CD4-positive, alpha-beta T cell treated with Interleukin-1 beta for 1 hour (primary cell): ENCODE data around the gene RUVBL1.

Experiments
- DNase-seq, 2 donors: peaks; one replicate each; pipeline ENCODE4 v3.0.0-alpha.2; 2020 to 2022

RUVBL1 gene

DNA sequence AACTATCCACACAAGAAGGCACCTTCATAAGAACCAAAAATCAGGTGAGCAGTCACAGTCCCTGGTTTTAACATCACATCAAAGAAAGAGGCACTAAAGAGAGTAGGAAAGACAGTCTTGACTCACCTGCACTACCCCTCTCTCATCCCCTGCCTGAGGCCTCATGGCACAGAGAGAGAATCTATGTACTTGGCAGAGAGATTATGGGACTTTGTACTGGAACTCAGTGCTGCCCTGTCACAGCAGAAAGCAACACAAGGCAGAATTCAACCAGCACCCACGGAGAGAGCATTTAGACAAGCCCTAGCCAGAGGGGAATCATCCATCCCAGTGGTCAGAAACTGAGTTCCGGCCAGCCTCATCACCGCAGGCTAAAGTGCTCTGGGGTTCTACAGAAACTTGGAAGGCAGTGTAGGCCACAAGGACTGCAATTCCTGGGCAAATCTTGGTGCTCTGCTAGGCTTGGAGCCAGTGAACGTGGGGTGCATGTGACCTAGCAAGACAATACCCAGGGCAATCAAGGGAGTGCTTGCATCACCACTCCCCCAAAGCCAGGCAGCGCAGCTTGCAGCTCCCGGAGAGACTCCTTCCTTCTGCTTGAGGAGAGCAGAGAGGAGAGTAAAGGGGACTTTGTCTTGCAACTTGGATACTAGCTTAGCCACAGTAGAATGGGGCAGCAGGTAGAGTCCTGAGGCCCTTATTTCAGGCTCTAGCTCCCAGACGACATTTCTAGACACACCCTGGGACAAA is 8.5 kb upstream of the RUVBL1 start:
- DNase-seq, result no peak

DNA sequence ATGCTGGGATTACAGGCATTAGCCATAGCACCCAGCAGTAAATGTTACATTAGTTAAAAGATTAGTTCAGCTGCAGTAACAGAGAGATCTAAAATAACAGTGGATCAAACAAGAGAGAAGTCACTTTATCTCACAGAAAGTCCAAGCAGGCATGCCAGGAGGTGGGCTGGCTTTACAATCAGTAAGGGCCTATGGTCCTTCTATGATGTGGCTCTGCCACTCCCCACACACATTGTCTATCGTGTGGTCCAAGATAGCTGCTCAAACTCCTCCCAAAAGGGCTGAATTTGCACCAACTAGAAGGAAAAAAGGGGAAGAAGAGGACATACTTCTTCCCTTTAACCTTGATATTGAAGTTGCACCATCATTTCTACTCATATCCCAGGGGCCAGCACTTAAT is 4.6 kb upstream of the RUVBL1 start:
- DNase-seq, result no peak

- no peak for DNase-seq
Measured at GRCh38 chr3:128127236-128127635, 3.6 kb upstream of the RUVBL1 start.

- DNase-seq, result no peak
Measured at GRCh38 chr3:128123156-128123537, 465 bp downstream of the RUVBL1 start.

- no peak for DNase-seq
Measured at GRCh38 chr3:128122013-128122412, 1.6 kb downstream of the RUVBL1 start.

GRCh38 chr3:128113817-128114794 is 9.5 kb downstream of the RUVBL1 start:
- DNase-seq, result peak in 1 of 2 donors; percentile 7

- DNase-seq, result peak; percentile 49 to 72
Measured at GRCh38 chr3:128112357-128112968, 11.1 kb downstream of the RUVBL1 start.

GRCh38 chr3:128111147-128111546 is 12.5 kb downstream of the RUVBL1 start:
- DNase-seq, result no peak

- DNase-seq, result no peak
Measured at GRCh38 chr3:128107834-128108233, 15.8 kb downstream of the RUVBL1 start.

GRCh38 chr3:128103136-128103676 is 20.4 kb downstream of the RUVBL1 start:
- no peak for DNase-seq

GRCh38 chr3:128100638-128101037 is 23.0 kb downstream of the RUVBL1 start:
- no peak for DNase-seq

- no peak for DNase-seq
Measured at GRCh38 chr3:128100161-128100560, 23.5 kb downstream of the RUVBL1 start.

- DNase-seq, result no peak
Measured at GRCh38 chr3:128098234-128098633, 25.4 kb downstream of the RUVBL1 start.

DNA sequence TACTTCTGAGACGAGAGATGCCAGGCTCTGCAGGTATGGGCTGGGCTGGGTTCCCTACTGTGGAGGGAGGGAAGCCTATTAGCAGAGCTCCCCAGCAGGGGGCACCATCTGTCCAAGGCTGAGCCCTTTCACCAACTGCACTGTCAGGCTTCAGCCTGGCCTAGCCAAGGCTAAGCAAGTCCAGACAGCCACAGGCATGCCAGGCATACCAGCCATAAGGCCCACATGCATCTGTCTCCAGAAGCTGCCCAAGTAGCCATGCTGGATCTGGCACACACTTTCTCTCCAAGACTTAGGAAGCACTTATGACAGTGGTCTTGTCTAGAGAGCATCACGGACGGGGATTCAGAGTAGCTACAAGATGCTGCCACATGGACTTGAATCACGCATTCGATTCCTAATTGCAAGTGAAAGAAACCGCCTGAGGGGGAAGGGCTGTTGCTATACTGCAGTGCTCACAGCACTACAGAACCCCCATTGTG is 28.3 kb downstream of the RUVBL1 start:
- peak; percentile 75 to 81 for DNase-seq

DNA sequence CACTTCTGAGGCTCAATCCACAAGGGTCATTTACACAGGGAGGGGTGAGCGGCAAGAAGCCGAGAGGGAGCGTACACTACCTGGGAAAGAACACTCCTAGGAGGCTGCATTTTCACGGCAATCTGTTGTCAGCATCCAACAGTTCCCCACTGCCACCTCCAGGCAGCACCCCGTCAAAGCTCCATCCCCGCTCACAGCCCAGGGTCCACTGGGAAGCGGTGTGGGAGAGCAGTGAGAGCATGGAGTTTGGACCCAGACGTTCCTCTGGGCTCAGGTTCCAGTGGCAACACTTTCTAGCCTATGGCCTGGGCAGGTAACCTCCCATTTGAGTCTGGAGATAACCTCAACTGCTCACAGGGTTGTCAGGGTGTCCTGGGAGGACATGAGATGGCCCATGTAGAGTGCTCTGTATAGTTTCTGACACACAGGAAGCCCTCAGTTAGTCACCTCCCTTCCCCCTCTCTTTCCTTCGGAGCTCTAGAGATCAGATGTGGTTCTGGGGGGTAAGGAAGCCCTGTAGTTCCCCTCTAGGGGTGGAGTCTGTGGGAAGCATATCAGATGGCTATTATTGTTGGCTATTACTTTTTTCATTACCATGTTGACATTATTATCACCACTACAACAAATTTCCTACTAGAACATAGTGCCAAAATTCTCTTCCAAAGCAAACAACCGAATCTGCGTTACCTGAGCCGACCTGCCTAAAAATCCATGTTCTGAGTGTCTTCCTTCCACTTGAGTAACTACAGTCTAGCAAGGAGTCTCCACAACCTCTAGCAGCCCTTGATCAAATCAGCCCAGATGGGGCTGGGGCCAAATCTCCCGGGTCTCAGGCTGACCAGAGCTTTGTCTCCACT is 29.1 kb downstream of the RUVBL1 start:
- no peak for DNase-seq

- DNase-seq, result no peak
Measured at GRCh38 chr3:128091586-128091985, 32.0 kb downstream of the RUVBL1 start.

- DNase-seq, result no peak
Measured at GRCh38 chr3:128089135-128089534, 34.5 kb downstream of the RUVBL1 start.

DNA sequence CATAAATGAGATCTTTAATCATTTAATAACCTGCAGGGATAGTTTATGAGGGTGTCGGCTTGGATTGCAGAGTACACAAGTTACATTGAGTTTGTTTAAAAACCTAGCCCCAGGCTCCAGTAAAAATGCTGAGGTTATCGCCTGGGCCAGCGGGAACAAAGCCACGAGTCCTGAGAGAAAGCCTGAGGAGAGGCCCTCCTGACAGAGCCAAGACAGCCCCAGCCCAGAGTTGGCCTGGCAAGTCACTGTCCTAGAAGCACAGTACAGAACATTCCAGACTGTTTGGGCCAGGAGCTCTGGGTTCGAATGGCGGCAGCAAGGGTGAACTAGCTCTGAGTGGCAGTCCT is 39.0 kb downstream of the RUVBL1 start:
- no peak for DNase-seq

- no peak for DNase-seq
Measured at GRCh38 chr3:128083980-128084674, 39.5 kb downstream of the RUVBL1 start.

GRCh38 chr3:128083396-128083795 is 40.2 kb downstream of the RUVBL1 start:
- no peak for DNase-seq

GRCh38 chr3:128082546-128082945 is 41.1 kb downstream of the RUVBL1 start:
- DNase-seq, result no peak

GRCh38 chr3:128081846-128082245 is 41.8 kb downstream of the RUVBL1 start:
- DNase-seq, result no peak
